Calu3 (cell line): ENCODE results near the gene PCNX1. TPM values are rescaled to one million over a fixed set of nuclear protein-coding genes. Genes with fewer than 3 reads are reported as not detected.
"Not testable (repeated sequence)": the region's sequence is repeated elsewhere in the genome, so short reads cannot be mapped to it uniquely, and the experiment has no call there.

Experiments used
- Bru-seq: library from RNA; stranded (reverse); fragments of 400-500 nt; gene quantifications from one replicate; lab custom pipeline; 2021; lab: Mats Ljungman, UMichigan
- BruChase-seq, 2 experiments: library from RNA; stranded (reverse); fragments of 400-500 nt; gene quantifications; one replicate each; lab custom pipeline; 2021; lab: Mats Ljungman, UMichigan
- BruUV-seq: library from RNA; stranded (reverse); fragments of 400-500 nt; replicated peaks from 2 replicates; lab custom pipeline; 2021; lab: Mats Ljungman, UMichigan
- CTCF ChIA-PET: fragments of 300-600 bp; sonication (Branson Sonifier 250); formaldehyde crosslinking; loops from one replicate; lab custom pipeline; 2022; ENCODE audit warnings: antibody characterized with exemption; lab: Charles Lee
- DNase-seq: peaks from one replicate; pipeline ENCODE4 v3.0.0; 2022
- H3K27ac Mint-ChIP-seq: one replicate; pipeline ENCODE4 v1.8.0; 2022; ENCODE audit warnings: mixed read lengths; ENCODE audit not compliant: unreplicated experiment
- H3K27me3 Mint-ChIP-seq: one replicate; pipeline ENCODE4 v1.8.0; 2022; ENCODE audit warnings: mixed read lengths; ENCODE audit not compliant: unreplicated experiment
- H3K36me3 Mint-ChIP-seq: one replicate; pipeline ENCODE4 v1.8.0; 2022; ENCODE audit warnings: mild to moderate bottlenecking, moderate library complexity, mixed read lengths; ENCODE audit not compliant: insufficient read depth, unreplicated experiment
- H3K4me1 Mint-ChIP-seq: one replicate; pipeline ENCODE4 v1.8.0; 2022; ENCODE audit warnings: mild to moderate bottlenecking, low read depth, mixed read lengths; ENCODE audit not compliant: unreplicated experiment
- H3K4me3 Mint-ChIP-seq: one replicate; pipeline ENCODE4 v1.8.0; 2022; ENCODE audit warnings: mild to moderate bottlenecking, low read depth, moderate library complexity, mixed read lengths; ENCODE audit not compliant: unreplicated experiment
- H3K9me3 Mint-ChIP-seq: one replicate; pipeline ENCODE4 v1.8.0; 2022; ENCODE audit warnings: low read depth, mixed read lengths; ENCODE audit not compliant: unreplicated experiment
- CTCF ChIP-seq: fragments of 200-600 bp; IDR thresholded peaks from one replicate; pipeline ENCODE4 v1.8.0; 2022; ENCODE audit warnings: antibody characterized with exemption; ENCODE audit not compliant: unreplicated experiment
- intact Hi-C: fragments of 100-400 bp; cut with micrococcal nuclease; formaldehyde crosslinking; loops from one replicate; pipeline ENCODE4 v1.10.0; 2022; ENCODE audit not compliant: unreplicated experiment
- long read RNA-seq: library from polyadenylated mRNA; stranded (forward); transcript quantifications from one replicate; pipeline ENCODE4 v2.0.0, GENCODE V29; 2022
- total RNA-seq: library from RNA; stranded (reverse); gene quantifications from 2 replicates; pipeline ENCODE4 v1.2.3, GENCODE V29; 2022

The PCNX1 gene
- total RNA-seq (30.4 and 34.1 TPM in 2 replicates), Bru-seq, nascent RNA (percentile 83 among the genes with signal in this experiment), BruChase-seq, experiment 1, labeled RNA remaining after a 6-hour chase (percentile 72 among the genes with signal in this experiment), BruChase-seq, experiment 2, labeled RNA remaining after a 2-hour chase (percentile 70 among the genes with signal in this experiment)
- long read RNA-seq, full-length matches to known transcripts: 2 of 13 reads
- long read RNA-seq, partial matches to known transcripts: 4 of 13 reads
- long read RNA-seq, other reads (novel, unspliced or antisense): 7 of 13 reads

GRCh38 chr14:70907176-70907995 lies at the start of gene PCNX1:
PCNX1 (plus strand) TSS chr14:70907459; CDS start chr14:70907851, 392 bp downstream.
- peak; percentile 90 for DNase-seq
- CTCF ChIA-PET: interaction anchor here (0.6 to 1.6 kb wide), 7 partner anchors 11 to 98 kb away, joined by 3 to 7 read pairs (median 6); partner anchors contain the start of gene MAP3K9
- peaks cover 13% of the 10 kb centered on the region for H3K4me1 Mint-ChIP-seq

GRCh38 chr14:70857496-70857890 lies 49.8 kb upstream of the PCNX1 start:
- H3K4me1 Mint-ChIP-seq: no peaks in the 10 kb centered on the region
- intact Hi-C loops: no loop called here
- no peak overlapping the region for H3K4me3 Mint-ChIP-seq

More at GRCh38 chr14:70907176-70907995, at the start of gene PCNX1:
- BruUV-seq: no TSS peak
- no peaks in the 10 kb centered on the region for H3K27me3 Mint-ChIP-seq
- peak; percentile 76 for TF ChIP-seq CTCF
- no peaks in the 10 kb centered on the region for H3K9me3 Mint-ChIP-seq
- H3K27ac Mint-ChIP-seq: peak within 1 kb of the TSS; percentile 81
- intact Hi-C loops: loop anchor here (2.0 to 5.0 kb wide), 2 partner anchors 50 to 65 kb away; no protein-coding TSS in a partner anchor
- H3K36me3 Mint-ChIP-seq: peaks cover 23% of the 10 kb centered on the region
- peak within 1 kb of the TSS; percentile 89 for H3K4me3 Mint-ChIP-seq

GRCh38 chr14:70858641-70859040 lies 48.6 kb upstream of the PCNX1 start:
- Mint-ChIP-seq H3K4me3 (no peak overlapping the region), H3K27ac (no peak overlapping the region), H3K27me3 (peaks cover 22% of the 10 kb centered on the region), H3K4me1 (no peaks in the 10 kb centered on the region), H3K9me3 (no peaks in the 10 kb centered on the region), H3K36me3 (no peaks in the 10 kb centered on the region)
- no TSS peak for BruUV-seq
- no peak for TF ChIP-seq CTCF
- intact Hi-C loops: no loop called here
- CTCF ChIA-PET: no interaction called here
- DNase-seq: no peak

More at GRCh38 chr14:70857496-70857890, 49.8 kb upstream of the PCNX1 start:
- DNase-seq: no peak
- no peak for TF ChIP-seq CTCF
- BruUV-seq: no TSS peak
- Mint-ChIP-seq H3K36me3 (no peaks in the 10 kb centered on the region), H3K27me3 (peaks cover 22% of the 10 kb centered on the region), H3K27ac (no peak overlapping the region), H3K9me3 (no peaks in the 10 kb centered on the region)
- CTCF ChIA-PET: no interaction called here

- intact Hi-C loops, H3K27ac Mint-ChIP-seq, CTCF ChIA-PET, H3K4me3 Mint-ChIP-seq, H3K36me3 Mint-ChIP-seq, H3K9me3 Mint-ChIP-seq, H3K4me1 Mint-ChIP-seq, DNase-seq, H3K27me3 Mint-ChIP-seq, BruUV-seq: not testable (repeated sequence)
Measured at GRCh38 chr14:70866992-70867391, 40.3 kb upstream of the PCNX1 start.
